Measurements from ENCODE around the gene DHX35.

GRCh38 chr20:38947931-38948362, 14.2 kb upstream of the DHX35 start:
- TF ChIP-seq, protein P1, sequence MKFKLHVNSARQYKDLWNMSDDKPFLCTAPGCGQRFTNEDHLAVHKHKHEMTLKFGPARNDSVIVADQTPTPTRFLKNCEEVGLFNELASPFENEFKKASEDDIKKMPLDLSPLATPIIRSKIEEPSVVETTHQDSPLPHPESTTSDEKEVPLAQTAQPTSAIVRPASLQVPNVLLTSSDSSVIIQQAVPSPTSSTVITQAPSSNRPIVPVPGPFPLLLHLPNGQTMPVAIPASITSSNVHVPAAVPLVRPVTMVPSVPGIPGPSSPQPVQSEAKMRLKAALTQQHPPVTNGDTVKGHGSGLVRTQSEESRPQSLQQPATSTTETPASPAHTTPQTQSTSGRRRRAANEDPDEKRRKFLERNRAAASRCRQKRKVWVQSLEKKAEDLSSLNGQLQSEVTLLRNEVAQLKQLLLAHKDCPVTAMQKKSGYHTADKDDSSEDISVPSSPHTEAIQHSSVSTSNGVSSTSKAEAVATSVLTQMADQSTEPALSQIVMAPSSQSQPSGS (CRISPR knock-in tag; IDR thresholded peaks at IDR 0.05; ENCODE audit: borderline replicate concordance, low read depth), result no peak
- TF ChIP-seq MAX (CRISPR knock-in tag; IDR thresholded peaks at IDR 0.05), result no peak
- no peak for TF ChIP-seq CTCF (IDR thresholded peaks at IDR 0.05)
- TF ChIP-seq, protein P2, sequence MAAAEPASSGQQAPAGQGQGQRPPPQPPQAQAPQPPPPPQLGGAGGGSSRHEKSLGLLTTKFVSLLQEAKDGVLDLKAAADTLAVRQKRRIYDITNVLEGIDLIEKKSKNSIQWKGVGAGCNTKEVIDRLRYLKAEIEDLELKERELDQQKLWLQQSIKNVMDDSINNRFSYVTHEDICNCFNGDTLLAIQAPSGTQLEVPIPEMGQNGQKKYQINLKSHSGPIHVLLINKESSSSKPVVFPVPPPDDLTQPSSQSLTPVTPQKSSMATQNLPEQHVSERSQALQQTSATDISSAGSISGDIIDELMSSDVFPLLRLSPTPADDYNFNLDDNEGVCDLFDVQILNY (CRISPR knock-in tag; IDR thresholded peaks at IDR 0.05), result no peak
- no peak for TF ChIP-seq PRRX2 (CRISPR knock-in tag; IDR thresholded peaks at IDR 0.05)
- TF ChIP-seq, protein P3, sequence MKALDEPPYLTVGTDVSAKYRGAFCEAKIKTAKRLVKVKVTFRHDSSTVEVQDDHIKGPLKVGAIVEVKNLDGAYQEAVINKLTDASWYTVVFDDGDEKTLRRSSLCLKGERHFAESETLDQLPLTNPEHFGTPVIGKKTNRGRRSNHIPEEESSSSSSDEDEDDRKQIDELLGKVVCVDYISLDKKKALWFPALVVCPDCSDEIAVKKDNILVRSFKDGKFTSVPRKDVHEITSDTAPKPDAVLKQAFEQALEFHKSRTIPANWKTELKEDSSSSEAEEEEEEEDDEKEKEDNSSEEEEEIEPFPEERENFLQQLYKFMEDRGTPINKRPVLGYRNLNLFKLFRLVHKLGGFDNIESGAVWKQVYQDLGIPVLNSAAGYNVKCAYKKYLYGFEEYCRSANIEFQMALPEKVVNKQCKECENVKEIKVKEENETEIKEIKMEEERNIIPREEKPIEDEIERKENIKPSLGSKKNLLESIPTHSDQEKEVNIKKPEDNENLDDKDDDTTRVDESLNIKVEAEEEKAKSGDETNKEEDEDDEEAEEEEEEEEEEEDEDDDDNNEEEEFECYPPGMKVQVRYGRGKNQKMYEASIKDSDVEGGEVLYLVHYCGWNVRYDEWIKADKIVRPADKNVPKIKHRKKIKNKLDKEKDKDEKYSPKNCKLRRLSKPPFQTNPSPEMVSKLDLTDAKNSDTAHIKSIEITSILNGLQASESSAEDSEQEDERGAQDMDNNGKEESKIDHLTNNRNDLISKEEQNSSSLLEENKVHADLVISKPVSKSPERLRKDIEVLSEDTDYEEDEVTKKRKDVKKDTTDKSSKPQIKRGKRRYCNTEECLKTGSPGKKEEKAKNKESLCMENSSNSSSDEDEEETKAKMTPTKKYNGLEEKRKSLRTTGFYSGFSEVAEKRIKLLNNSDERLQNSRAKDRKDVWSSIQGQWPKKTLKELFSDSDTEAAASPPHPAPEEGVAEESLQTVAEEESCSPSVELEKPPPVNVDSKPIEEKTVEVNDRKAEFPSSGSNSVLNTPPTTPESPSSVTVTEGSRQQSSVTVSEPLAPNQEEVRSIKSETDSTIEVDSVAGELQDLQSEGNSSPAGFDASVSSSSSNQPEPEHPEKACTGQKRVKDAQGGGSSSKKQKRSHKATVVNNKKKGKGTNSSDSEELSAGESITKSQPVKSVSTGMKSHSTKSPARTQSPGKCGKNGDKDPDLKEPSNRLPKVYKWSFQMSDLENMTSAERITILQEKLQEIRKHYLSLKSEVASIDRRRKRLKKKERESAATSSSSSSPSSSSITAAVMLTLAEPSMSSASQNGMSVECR (CRISPR knock-in tag; IDR thresholded peaks at IDR 0.05; ENCODE audit: borderline replicate concordance), result no peak
- no peak for TF ChIP-seq FOXP1 (CRISPR knock-in tag; IDR thresholded peaks at IDR 0.05; ENCODE audit: borderline replicate concordance)
- no peak for TF ChIP-seq NR3C1 (CRISPR knock-in tag; conservative IDR thresholded peaks at IDR 0.05; ENCODE audit: low read depth)
- TF ChIP-seq, protein P4, sequence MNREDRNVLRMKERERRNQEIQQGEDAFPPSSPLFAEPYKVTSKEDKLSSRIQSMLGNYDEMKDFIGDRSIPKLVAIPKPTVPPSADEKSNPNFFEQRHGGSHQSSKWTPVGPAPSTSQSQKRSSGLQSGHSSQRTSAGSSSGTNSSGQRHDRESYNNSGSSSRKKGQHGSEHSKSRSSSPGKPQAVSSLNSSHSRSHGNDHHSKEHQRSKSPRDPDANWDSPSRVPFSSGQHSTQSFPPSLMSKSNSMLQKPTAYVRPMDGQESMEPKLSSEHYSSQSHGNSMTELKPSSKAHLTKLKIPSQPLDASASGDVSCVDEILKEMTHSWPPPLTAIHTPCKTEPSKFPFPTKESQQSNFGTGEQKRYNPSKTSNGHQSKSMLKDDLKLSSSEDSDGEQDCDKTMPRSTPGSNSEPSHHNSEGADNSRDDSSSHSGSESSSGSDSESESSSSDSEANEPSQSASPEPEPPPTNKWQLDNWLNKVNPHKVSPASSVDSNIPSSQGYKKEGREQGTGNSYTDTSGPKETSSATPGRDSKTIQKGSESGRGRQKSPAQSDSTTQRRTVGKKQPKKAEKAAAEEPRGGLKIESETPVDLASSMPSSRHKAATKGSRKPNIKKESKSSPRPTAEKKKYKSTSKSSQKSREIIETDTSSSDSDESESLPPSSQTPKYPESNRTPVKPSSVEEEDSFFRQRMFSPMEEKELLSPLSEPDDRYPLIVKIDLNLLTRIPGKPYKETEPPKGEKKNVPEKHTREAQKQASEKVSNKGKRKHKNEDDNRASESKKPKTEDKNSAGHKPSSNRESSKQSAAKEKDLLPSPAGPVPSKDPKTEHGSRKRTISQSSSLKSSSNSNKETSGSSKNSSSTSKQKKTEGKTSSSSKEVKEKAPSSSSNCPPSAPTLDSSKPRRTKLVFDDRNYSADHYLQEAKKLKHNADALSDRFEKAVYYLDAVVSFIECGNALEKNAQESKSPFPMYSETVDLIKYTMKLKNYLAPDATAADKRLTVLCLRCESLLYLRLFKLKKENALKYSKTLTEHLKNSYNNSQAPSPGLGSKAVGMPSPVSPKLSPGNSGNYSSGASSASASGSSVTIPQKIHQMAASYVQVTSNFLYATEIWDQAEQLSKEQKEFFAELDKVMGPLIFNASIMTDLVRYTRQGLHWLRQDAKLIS (CRISPR knock-in tag; IDR thresholded peaks at IDR 0.05; ENCODE audit: borderline replicate concordance), result no peak
